ENCODE measurements around the gene LIPJ.

The LIPJ gene

DNA sequence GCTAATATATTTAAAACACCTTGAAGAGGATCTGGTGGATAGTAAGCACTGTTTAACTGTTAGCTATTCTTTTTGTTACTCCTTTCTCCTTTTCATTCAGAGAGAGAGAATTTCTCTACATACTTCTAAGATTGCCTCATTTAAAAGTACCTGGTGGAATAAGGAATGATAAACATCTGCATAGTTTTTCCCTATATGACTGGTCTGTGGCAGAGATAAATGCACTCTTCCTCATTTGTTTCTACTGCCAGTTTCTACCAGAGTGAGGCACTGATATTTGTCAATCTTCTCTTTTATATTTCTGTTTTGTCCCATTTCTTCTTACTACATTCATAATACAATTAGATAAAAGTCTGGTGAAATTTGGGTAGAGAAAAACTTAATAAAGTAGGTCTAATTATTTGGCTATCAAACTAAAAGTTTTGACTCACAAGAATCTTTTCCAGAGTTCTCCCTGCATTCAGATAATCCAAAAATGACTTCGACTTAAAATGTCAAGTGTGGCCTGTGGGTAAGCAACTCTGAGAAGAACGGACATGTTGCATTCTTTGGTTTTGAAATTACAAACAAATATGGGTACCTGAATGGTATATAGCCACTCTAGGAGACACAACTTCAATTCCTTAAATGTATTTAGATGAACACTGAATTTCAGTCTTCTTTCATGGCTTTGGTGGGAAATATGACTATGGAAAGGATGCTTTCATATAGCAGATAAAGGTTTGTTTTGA, 42.3 kb upstream of the LIPJ start:
- H3F3A ChIP-seq (ENCODE audit: insufficient read depth), result no peaks in the 10 kb centered on the region
- H3K9me3 ChIP-seq (ENCODE audit: insufficient read depth, low read length), result no peaks in the 10 kb centered on the region
- no peak overlapping the region for H2AFZ ChIP-seq (ENCODE audit: low read depth, low read length, severe bottlenecking)
- no peaks in the 10 kb centered on the region for H3K27me3 ChIP-seq (ENCODE audit: low read length)
- H3K4me2 ChIP-seq (ENCODE audit: low read depth, low read length, poor library complexity, severe bottlenecking), result no peak overlapping the region
- TF ChIP-seq, protein P1, sequence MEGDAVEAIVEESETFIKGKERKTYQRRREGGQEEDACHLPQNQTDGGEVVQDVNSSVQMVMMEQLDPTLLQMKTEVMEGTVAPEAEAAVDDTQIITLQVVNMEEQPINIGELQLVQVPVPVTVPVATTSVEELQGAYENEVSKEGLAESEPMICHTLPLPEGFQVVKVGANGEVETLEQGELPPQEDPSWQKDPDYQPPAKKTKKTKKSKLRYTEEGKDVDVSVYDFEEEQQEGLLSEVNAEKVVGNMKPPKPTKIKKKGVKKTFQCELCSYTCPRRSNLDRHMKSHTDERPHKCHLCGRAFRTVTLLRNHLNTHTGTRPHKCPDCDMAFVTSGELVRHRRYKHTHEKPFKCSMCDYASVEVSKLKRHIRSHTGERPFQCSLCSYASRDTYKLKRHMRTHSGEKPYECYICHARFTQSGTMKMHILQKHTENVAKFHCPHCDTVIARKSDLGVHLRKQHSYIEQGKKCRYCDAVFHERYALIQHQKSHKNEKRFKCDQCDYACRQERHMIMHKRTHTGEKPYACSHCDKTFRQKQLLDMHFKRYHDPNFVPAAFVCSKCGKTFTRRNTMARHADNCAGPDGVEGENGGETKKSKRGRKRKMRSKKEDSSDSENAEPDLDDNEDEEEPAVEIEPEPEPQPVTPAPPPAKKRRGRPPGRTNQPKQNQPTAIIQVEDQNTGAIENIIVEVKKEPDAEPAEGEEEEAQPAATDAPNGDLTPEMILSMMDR (IDR thresholded peaks at IDR 0.05; ENCODE audit: insufficient read depth, low read length, poor library complexity, severe bottlenecking), result no peak
- TF ChIP-seq EZH2phosphoT487 (conservative IDR thresholded peaks at IDR 0.05; ENCODE audit: low read length), result no peak
- H3K4me3 ChIP-seq (ENCODE audit: insufficient read depth, low read length, poor library complexity, severe bottlenecking), result no peak overlapping the region
- no peak overlapping the region for H3K9ac ChIP-seq (ENCODE audit: low read length)
- no peaks in the 10 kb centered on the region for H3K79me2 ChIP-seq (ENCODE audit: insufficient read depth, low read length)
- H4K20me1 ChIP-seq (ENCODE audit: low read depth, low read length), result no peaks in the 10 kb centered on the region
- H3K9me2 ChIP-seq (replicated peaks; ENCODE audit: insufficient read depth, low read length), result no peaks in the 10 kb centered on the region
- H3K36me3 ChIP-seq (ENCODE audit: low read length), result no peaks in the 10 kb centered on the region
- no peak overlapping the region for H3K27ac ChIP-seq (ENCODE audit: low read depth, low read length)

DNA sequence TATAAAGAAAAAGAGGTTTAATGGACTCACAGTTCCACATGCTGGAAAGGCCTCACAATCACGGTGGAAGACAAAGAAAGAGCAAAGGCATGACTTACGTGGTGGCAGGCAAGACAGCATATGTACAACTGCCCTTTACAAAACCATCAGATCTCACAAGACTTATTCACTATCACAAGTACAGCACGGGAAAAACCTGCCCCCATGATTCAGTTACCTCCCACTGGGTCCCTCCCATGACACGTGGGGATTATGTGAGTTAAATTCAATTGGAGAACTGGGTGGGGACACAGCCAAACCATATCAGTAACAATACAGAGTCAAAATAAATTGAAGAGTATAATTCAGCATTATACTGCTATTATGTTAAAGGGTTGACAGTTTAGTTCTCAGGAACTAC, 41.2 kb upstream of the LIPJ start:
- Histone ChIP-seq H2AFZ (ENCODE audit: low read depth, low read length, severe bottlenecking) (no peak overlapping the region), H3K9me3 (ENCODE audit: insufficient read depth, low read length) (no peaks in the 10 kb centered on the region), H3K27me3 (ENCODE audit: low read length) (no peaks in the 10 kb centered on the region), H3K4me3 (ENCODE audit: insufficient read depth, low read length, poor library complexity, severe bottlenecking) (no peak overlapping the region), H3K79me2 (ENCODE audit: insufficient read depth, low read length) (no peaks in the 10 kb centered on the region), H3F3A (ENCODE audit: insufficient read depth) (no peaks in the 10 kb centered on the region), H3K9me2 (replicated peaks; ENCODE audit: insufficient read depth, low read length) (no peaks in the 10 kb centered on the region), H4K20me1 (ENCODE audit: low read depth, low read length) (no peaks in the 10 kb centered on the region), H3K27ac (ENCODE audit: low read depth, low read length) (no peak overlapping the region), H3K9ac (ENCODE audit: low read length) (no peak overlapping the region), H3K4me2 (ENCODE audit: low read depth, low read length, poor library complexity, severe bottlenecking) (no peak overlapping the region), H3K36me3 (ENCODE audit: low read length) (no peaks in the 10 kb centered on the region)
- no peak for TF ChIP-seq EZH2phosphoT487 (conservative IDR thresholded peaks at IDR 0.05; ENCODE audit: low read length)
- TF ChIP-seq, protein P1 (IDR thresholded peaks at IDR 0.05; ENCODE audit: insufficient read depth, low read length, poor library complexity, severe bottlenecking), result no peak

GRCh38 chr10:88546497-88546896, 40.1 kb upstream of the LIPJ start:
- no peak overlapping the region for H2AFZ ChIP-seq (ENCODE audit: low read depth, low read length, severe bottlenecking)
- no peak overlapping the region for H3K9ac ChIP-seq (ENCODE audit: low read length)
- H4K20me1 ChIP-seq (ENCODE audit: low read depth, low read length), result no peaks in the 10 kb centered on the region
- H3K36me3 ChIP-seq (ENCODE audit: low read length), result no peaks in the 10 kb centered on the region
- H3K9me2 ChIP-seq (replicated peaks; ENCODE audit: insufficient read depth, low read length), result no peaks in the 10 kb centered on the region
- TF ChIP-seq, protein P1 (IDR thresholded peaks at IDR 0.05; ENCODE audit: insufficient read depth, low read length, poor library complexity, severe bottlenecking), result no peak
- no peak for TF ChIP-seq EZH2phosphoT487 (conservative IDR thresholded peaks at IDR 0.05; ENCODE audit: low read length)
- H3K79me2 ChIP-seq (ENCODE audit: insufficient read depth, low read length), result no peaks in the 10 kb centered on the region
- H3K4me2 ChIP-seq (ENCODE audit: low read depth, low read length, poor library complexity, severe bottlenecking), result no peak overlapping the region
- H3K27ac ChIP-seq (ENCODE audit: low read depth, low read length), result no peak overlapping the region
- H3K9me3 ChIP-seq (ENCODE audit: insufficient read depth, low read length), result no peaks in the 10 kb centered on the region
- no peaks in the 10 kb centered on the region for H3K27me3 ChIP-seq (ENCODE audit: low read length)
- H3K4me3 ChIP-seq (ENCODE audit: insufficient read depth, low read length, poor library complexity, severe bottlenecking), result no peak overlapping the region
- no peaks in the 10 kb centered on the region for H3F3A ChIP-seq (ENCODE audit: insufficient read depth)
